Endothelial cell of umbilical vein (primary cell): ENCODE results near the gene TMEM253. TPM values are rescaled to one million over a fixed set of nuclear protein-coding genes. Genes with fewer than 3 reads are reported as not detected.

ENCODE experiments used
- BruUV-seq: library from RNA; stranded (reverse); fragments of 400-500 nt; replicated peaks from 2 replicates; lab custom pipeline; 2021; lab: Mats Ljungman, UMichigan
- CTCF ChIA-PET: fragments of 300-600, 350-600 bp; sonication (Branson Sonifier 250); formaldehyde crosslinking; loops from one replicate; lab custom pipeline; 2021; ENCODE audit warnings: antibody characterized with exemption, inconsistent platforms; lab: Charles Lee
- POLR2A ChIA-PET: fragments of 300-600, 350-600 bp; sonication (Branson Sonifier 250); formaldehyde crosslinking; loops from one replicate; lab custom pipeline; 2021; ENCODE audit warnings: antibody characterized with exemption, inconsistent platforms; lab: Charles Lee
- DNase-seq: peaks from one replicate; pipeline ENCODE4 v3.0.0-alpha.2; 2011; ENCODE audit warnings: low read depth, low spot score
- FAIRE-seq: peaks from 2 replicates; lab custom pipeline; 2011; peaks lifted over from hg19 to GRCh38; lab: Jason Lieb, UNC
- H2AFZ ChIP-seq: 2 replicates; pipeline ENCODE4 v1.6.0; 2012; ENCODE audit warnings: low read depth, low read length, control low read depth, inconsistent platforms
- H3K27ac ChIP-seq: 2 replicates; pipeline ENCODE4 v1.5.1; 2011; ENCODE audit warnings: low read depth, mild to moderate bottlenecking, control low read depth, low read length, moderate library complexity; ENCODE audit not compliant: insufficient read depth
- H3K27me3 ChIP-seq, 2 experiments: 2 replicates each; pipeline versions ENCODE4 v1.6.0 to v1.6.1; 2011; ENCODE audit warnings: low read length in 2 of 2, mixed read lengths in 1 of 2; ENCODE audit not compliant: control insufficient read depth in 2 of 2, insufficient read depth in 2 of 2
- H3K36me3 ChIP-seq, 2 experiments: 2 replicates in 1 of 2; 3 replicates in 1 of 2; pipeline ENCODE4 v1.5.1; 2011; ENCODE audit warnings: low read length in 2 of 2, mild to moderate bottlenecking in 1 of 2, moderate library complexity in 1 of 2; ENCODE audit not compliant: control insufficient read depth in 2 of 2, insufficient read depth in 2 of 2; ENCODE audit errors: extremely low read depth in 1 of 2
- H3K4me1 ChIP-seq: 3 replicates; pipeline ENCODE4 v1.5.1; 2011; ENCODE audit warnings: mild to moderate bottlenecking, low read length; ENCODE audit not compliant: control insufficient read depth, insufficient read depth; ENCODE audit errors: extremely low read depth
- H3K4me2 ChIP-seq: 2 replicates; pipeline ENCODE4 v1.6.1; 2011; ENCODE audit warnings: low read length, control low read depth, mixed read lengths; ENCODE audit not compliant: insufficient read depth
- H3K4me3 ChIP-seq, 3 experiments: fragments of 200-600 bp in 1 of 3; sonication (generic), shearing (Covaris generic) in 1 of 3; replicated peaks in 1 of 3; 2 replicates each; pipeline ENCODE4 v1.5.1; 2011 to 2016; ENCODE audit warnings: control low read depth in 3 of 3, low read length in 3 of 3, mild to moderate bottlenecking in 2 of 3, inconsistent platforms in 1 of 3, low read depth in 1 of 3, moderate library complexity in 1 of 3; ENCODE audit not compliant: insufficient read depth in 1 of 3
- H3K79me2 ChIP-seq: 2 replicates; pipeline ENCODE4 v1.6.0; 2012; ENCODE audit warnings: low read length, inconsistent platforms; ENCODE audit not compliant: control insufficient read depth, insufficient read depth
- H3K9ac ChIP-seq: replicated peaks from 2 replicates; pipeline ENCODE3; 2011; ENCODE audit warnings: low read length, control low read depth; ENCODE audit not compliant: insufficient read depth; ENCODE audit errors: extremely low read depth
- H3K9me1 ChIP-seq: replicated peaks from 3 replicates; pipeline ENCODE4 v1.6.0; 2011; ENCODE audit warnings: mild to moderate bottlenecking, low read length; ENCODE audit not compliant: control insufficient read depth, insufficient read depth; ENCODE audit errors: extremely low read depth
- H3K9me3 ChIP-seq: replicated peaks from 2 replicates; pipeline ENCODE4 v1.5.1; 2012; ENCODE audit warnings: low read length, inconsistent platforms; ENCODE audit not compliant: control insufficient read depth, insufficient read depth
- H4K20me1 ChIP-seq: replicated peaks from 2 replicates; pipeline ENCODE3; 2011; ENCODE audit warnings: mild to moderate bottlenecking, low read length; ENCODE audit not compliant: control insufficient read depth, insufficient read depth; ENCODE audit errors: extremely low read depth
- EZH2 ChIP-seq: IDR thresholded peaks from 2 replicates; pipeline ENCODE4 v1.6.1; 2012; ENCODE audit warnings: borderline replicate concordance, low read depth, mild to moderate bottlenecking, moderate library complexity, low read length, inconsistent platforms; ENCODE audit not compliant: severe bottlenecking
- FOS ChIP-seq: IDR thresholded peaks from 2 replicates; pipeline ENCODE4 v1.6.1; 2011; ENCODE audit warnings: mild to moderate bottlenecking, low read length, moderate library complexity, borderline replicate concordance; ENCODE audit not compliant: insufficient read depth
- GATA2 ChIP-seq: IDR thresholded peaks from 2 replicates; pipeline ENCODE4 v1.7.0; 2011; ENCODE audit warnings: low read depth, mild to moderate bottlenecking, moderate library complexity, mixed read lengths, low read length; ENCODE audit not compliant: insufficient read length, insufficient read depth
- JUN ChIP-seq: IDR thresholded peaks from 2 replicates; pipeline ENCODE4 v1.6.1; 2011; ENCODE audit warnings: borderline replicate concordance, low read depth; ENCODE audit not compliant: insufficient read length, insufficient read depth
- MYC ChIP-seq: IDR thresholded peaks from one replicate; pipeline ENCODE4 v1.6.1; 2011; ENCODE audit warnings: mild to moderate bottlenecking, low read depth, low read length
- POLR2A ChIP-seq: IDR thresholded peaks from 2 replicates; pipeline ENCODE4 v1.6.1; 2012; ENCODE audit warnings: low read depth, mild to moderate bottlenecking, control low read depth, low read length
- POLR2AphosphoS5 ChIP-seq: IDR thresholded peaks from 2 replicates; pipeline ENCODE4 v1.6.1; 2012; ENCODE audit warnings: low read depth, mild to moderate bottlenecking, control low read depth, low read length, moderate library complexity; ENCODE audit not compliant: insufficient read depth
- dilution Hi-C: fragments of 300-500 bp; cut with MboI; formaldehyde crosslinking; loops from one replicate; pipeline ENCODE4 v1.15.0; 2019; ENCODE audit warnings: low sequenced_read_pairs; ENCODE audit not compliant: extremely low pct_ligation_motif_present
- intact Hi-C: fragments of 100-400 bp; cut with micrococcal nuclease; formaldehyde crosslinking; loops from one replicate; pipeline ENCODE4 v1.10.0; 2022
- polyA plus RNA-seq, 4 experiments: library from polyadenylated mRNA; depleted of rRNA in 3 of 4; stranded (reverse) in 3 of 4; unstranded in 1 of 4; fragments of >200 nt; gene quantifications; 2 replicates each; pipeline versions ENCODE4 v1.2.1 to v1.2.3, GENCODE V29; 2011 to 2012; ENCODE audit warnings: missing spikeins in 1 of 4
- total RNA-seq: library from RNA; stranded (reverse); gene quantifications from 2 replicates; pipeline ENCODE4 v1.2.3, GENCODE V29; 2021
- TF ChIP-seq, protein P1 (sequence below): IDR thresholded peaks from 2 replicates; pipeline ENCODE4 v1.6.1; 2011; ENCODE audit not compliant: insufficient read depth, insufficient read length
- TF ChIP-seq, protein P2 (sequence below), 2 donors: IDR thresholded peaks; 1 replicate in 1 of 2; 2 replicates in 1 of 2; pipeline ENCODE4 v1.5.1; 2011; ENCODE audit warnings: low read length in 2 of 2, mild to moderate bottlenecking in 2 of 2, moderate library complexity in 2 of 2, control low read depth in 1 of 2, inconsistent platforms in 1 of 2, low read depth in 1 of 2; ENCODE audit not compliant: insufficient read depth in 1 of 2; ENCODE audit errors: extremely low read depth in 1 of 2

The TMEM253 gene
- total and polyA plus RNA-seq, 2 donors (not counting 3 experiments of a cell fraction or from before 2014, with no cell fraction given): 0.25 TPM; not detected in 1

DNA sequence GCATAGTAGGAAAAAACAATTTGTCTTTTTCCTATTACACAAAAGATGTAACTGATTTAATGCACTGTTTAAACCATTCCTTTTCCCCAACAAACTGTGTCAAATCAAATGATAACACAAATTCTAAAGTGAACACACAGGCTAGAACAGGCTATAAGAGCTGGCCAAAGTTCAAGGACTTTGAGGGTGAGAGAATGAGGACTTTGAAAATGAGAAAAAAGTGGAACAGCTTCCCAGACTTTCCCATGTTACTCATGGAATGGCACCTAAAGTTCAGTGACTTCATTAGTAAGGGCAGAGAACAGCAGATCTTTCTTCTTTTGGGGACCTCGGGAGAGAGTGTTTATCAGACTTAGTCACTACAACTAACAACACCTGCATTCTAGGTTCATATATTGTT, 22.6 kb downstream of the TMEM253 start:
- intact Hi-C loops: no loop called here
- no peaks in the 10 kb centered on the region for H3K9me1 ChIP-seq
- no TSS peak for BruUV-seq
- no peak overlapping the region for H2AFZ ChIP-seq
- no peaks in the 10 kb centered on the region for H4K20me1 ChIP-seq
- H3K36me3 ChIP-seq: no peaks in the 10 kb centered on the region
- peaks cover 5 to 22% of the 10 kb centered on the region in 2 experiments for H3K27me3 ChIP-seq
- no peak overlapping the region for H3K4me2 ChIP-seq
- no peak overlapping the region for H3K27ac ChIP-seq
- no peak overlapping the region for H3K4me3 ChIP-seq
- TF ChIP-seq EZH2 (no peak), POLR2AphosphoS5 (no peak), GATA2 (no peak), JUN (no peak), POLR2A (no peak), MYC (no peak), FOS (no peak)
- TF ChIP-seq, protein P1, sequence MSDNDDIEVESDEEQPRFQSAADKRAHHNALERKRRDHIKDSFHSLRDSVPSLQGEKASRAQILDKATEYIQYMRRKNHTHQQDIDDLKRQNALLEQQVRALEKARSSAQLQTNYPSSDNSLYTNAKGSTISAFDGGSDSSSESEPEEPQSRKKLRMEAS: no peak
- TF ChIP-seq, protein P2, sequence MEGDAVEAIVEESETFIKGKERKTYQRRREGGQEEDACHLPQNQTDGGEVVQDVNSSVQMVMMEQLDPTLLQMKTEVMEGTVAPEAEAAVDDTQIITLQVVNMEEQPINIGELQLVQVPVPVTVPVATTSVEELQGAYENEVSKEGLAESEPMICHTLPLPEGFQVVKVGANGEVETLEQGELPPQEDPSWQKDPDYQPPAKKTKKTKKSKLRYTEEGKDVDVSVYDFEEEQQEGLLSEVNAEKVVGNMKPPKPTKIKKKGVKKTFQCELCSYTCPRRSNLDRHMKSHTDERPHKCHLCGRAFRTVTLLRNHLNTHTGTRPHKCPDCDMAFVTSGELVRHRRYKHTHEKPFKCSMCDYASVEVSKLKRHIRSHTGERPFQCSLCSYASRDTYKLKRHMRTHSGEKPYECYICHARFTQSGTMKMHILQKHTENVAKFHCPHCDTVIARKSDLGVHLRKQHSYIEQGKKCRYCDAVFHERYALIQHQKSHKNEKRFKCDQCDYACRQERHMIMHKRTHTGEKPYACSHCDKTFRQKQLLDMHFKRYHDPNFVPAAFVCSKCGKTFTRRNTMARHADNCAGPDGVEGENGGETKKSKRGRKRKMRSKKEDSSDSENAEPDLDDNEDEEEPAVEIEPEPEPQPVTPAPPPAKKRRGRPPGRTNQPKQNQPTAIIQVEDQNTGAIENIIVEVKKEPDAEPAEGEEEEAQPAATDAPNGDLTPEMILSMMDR (IDR thresholded peaks at IDR 0.05; ENCODE audit: extremely low read depth in 1 of 2, insufficient read depth in 1 of 2, low read depth in 1 of 2, low read length in 2 of 2): no peak
- ChIA-PET POLR2A (no interaction called here), CTCF (interaction anchor here (1.1 to 3.9 kb wide), 3 partner anchors 12 to 109 kb away, joined by 3 to 22 read pairs (median 11); no protein-coding TSS in a partner anchor)
- H3K4me1 ChIP-seq: no peaks in the 10 kb centered on the region
- no peaks in the 10 kb centered on the region for H3K79me2 ChIP-seq
- DNase-seq: no peak
- dilution Hi-C loops: no loop called here
- no peak overlapping the region for H3K9ac ChIP-seq
- no peaks in the 10 kb centered on the region for H3K9me3 ChIP-seq
- FAIRE-seq: no peak
